HEK293 (cell line): ENCODE data around the gene SMLR1.

Experiments used
- YY1 ChIP-seq: fragments of 450-650 bp; formaldehyde crosslinking; IDR thresholded peaks from 2 replicates; pipeline ENCODE4 v1.5.1; 2018; ENCODE audit warnings: missing biosample characterization, missing genetic modification characterization
- ZNF292 ChIP-seq: fragments of 450-650 bp; formaldehyde crosslinking; IDR thresholded peaks from 2 replicates; pipeline ENCODE4 v1.5.1; 2016; ENCODE audit warnings: low read depth, missing biosample characterization, missing genetic modification characterization, borderline replicate concordance

DNA sequence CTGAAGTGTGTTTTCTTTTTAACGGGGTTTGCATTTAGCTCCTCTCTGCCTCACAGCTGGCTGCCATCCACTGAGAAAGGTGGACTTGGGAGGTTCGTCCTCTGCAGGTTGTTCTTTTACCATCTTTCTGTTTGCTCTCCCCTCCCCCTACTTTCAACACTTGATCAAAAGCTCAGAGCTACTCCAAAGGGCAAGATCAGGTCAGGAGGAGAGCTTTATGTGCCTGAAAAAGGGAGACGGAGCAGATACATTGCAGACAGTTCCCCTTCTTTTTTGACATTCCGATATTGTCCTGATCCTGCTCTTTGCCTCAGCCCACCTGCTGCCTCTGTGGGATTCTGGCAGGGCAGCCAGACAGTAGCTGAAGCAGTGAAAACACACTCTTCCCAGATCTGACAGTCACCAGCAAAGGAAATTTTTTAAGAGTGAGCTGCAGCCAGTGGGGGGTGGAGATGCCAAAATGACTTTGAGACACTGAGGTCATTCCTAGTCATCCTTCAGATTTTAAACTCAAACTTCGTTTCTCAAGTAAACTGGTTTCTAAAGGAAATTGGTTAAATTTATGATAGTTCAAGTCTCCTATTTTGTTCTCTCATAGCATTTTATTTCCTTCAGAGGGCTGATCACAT lies 26.5 kb downstream of the SMLR1 start:
- TF ChIP-seq ZNF292 (tag by site-specific recombination) = no peak
- TF ChIP-seq YY1 = no peak
